ENCODE measurements around the gene ZNF491.
"Not testable (repeated sequence)": the region's sequence is repeated elsewhere in the genome, so short reads cannot be mapped to it uniquely, and the experiment has no call there.

Gene ZNF491

DNA sequence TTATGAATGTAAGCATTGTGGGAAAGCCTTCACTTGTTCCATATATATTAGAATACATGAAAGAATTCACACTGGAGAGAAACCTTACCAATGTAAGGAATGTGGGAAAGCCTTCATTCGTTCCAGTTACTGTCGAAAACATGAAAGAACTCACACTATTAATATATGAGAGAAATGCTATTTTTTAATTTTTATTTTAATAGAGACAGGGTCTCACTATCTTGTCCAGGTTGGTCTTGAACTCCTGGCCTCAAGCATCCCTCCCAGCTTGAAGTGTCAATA, 8.7 kb downstream of the ZNF491 start:
- DNase-seq, result no peak

DNA sequence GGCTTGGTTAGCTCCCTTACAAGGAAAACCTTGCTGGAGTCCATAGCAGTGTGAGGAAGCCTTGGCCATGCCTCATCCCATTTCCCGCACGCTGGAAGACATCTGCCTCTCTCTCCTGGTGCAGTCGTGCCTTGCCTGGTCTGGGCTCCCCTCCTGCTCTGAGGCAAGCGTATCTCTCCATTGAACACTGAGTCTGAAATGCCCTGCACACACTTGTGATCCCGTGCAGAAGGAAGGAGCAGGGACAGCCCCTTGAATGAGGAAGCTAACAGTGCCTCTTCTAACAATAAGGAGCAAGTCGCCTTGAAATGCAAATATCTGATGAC, 15.3 kb downstream of the ZNF491 start:
- DNase-seq, result no peak

DNA sequence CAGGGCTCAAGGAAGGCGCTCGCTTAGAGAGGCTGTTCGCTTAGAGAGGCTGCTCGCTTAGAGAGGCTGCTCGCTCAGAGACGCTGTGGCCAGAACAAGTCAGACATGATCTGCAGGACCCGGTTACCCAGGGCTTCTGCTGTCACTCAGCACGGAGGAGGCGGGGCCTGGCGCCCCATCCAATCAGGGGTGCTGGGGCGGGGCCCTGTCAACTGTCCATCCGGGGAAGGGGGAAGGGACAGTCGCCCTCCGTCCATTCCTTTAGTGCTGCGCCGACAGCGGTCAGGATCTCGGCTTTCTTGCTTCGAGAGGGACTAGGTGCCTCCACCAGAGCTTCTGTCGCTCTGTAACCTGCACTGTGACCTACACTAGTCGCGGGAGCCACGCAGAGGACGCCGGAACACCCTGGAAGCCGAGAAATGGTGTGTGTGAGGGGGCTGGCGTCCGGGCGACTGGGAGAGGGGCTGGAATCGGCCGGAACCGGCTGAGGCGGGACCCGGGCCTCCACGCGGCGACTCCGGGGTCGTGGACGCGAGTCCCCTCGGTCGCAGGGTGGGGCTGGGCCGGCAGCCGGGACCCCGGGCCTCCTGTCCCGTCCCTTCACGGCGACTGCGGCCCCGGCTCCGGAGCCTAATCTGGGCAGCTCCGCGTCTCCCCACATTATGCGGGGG, 15.8 kb downstream of the ZNF491 start, which contains the start of gene ZNF440:
Gene ZNF440, plus strand, starts transcription at position 245 of the 671 bp plus-strand sequence. Its CDS starts 175 bp downstream, at position 420.
- DNase-seq, result peak; percentile 75 to 81

DNA sequence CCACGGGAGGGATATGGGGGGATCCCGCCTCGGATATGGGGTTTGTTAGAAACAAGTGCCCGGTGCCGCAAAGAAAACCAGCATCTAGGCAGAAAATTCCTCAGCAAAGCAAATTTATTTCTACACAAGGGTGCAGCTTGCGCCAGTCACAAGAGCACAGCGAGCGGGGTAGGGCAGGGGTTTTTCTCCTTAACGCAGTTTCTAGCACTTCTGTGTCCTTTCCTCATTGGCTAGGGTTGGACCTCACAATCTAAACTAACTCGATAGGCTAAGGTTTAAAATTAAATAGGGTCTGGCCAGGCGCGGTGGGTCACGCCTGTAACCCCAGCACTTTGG, 16.3 kb downstream of the ZNF491 start:
- no peak for DNase-seq

DNA sequence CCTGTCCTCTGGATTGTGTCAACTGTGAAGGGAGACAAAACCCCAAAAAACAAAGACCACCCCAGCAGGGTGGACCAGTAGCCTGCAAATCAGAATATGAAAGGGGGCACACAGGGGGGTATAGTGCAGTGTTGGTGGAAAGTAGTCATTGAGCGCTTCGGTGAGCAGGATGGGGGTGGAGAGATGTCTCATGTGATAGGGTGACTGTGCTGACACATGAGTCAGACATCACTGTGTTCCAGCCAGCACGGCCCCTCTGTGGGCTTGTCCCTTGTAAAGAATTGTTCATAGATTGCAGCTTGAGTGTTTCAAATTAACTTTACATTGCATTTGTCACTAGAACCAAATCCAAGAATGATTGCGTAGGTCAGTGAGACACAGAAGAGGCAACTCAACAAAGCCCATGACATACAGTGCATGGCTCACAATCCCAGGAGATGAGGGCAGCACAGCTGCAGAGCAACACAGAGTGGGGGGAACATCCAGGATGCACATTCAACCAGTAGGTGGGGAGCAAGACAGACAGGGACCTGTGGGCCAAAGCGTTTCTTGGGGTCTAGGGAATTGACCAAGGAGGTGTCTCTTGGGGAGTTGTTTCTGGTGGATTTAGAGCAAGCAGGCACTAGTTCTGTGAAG, 23.3 kb downstream of the ZNF491 start:
- no peak for DNase-seq

DNA sequence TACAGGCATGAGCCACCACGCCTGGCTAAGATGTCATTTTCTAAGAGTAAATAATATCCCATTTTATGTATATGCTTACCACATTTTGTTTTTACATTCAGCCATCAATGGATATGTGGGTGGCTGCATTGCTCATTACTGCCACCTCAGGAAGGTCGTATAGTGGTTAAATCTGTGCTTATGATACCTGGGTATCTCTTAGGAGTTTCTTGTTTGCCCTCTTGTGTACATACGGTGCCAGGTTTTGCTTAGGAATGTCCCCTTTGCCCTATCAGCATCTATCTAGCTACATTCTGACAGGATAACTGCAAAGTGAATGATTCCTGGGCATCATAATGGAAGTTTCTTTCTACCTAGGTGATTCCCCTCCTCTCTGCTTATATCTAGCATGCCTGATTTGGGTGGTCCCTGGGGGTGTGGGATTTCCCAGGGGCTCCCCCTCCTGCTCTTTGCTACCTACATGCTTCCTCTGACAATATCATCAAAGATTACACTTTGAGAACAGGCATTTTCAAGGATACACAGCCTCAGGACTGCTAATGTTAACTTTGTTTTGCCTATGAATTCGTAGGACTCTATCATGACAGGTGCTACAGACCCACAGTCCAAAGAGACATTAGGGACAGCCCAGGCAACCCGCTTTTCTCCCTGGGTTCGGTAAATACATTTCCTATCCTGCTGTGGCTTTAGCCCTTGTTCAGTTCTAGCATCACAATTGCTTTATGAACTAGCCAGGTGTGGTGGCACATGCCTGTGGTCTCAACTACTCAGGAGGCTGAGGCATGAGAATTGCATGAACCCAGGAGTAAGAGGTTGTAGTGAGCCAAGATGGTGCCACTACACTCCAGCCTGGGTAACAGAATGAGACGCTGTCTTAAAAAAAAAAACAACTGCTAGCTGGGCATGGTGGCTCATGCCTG, 30.9 kb downstream of the ZNF491 start:
- DNase-seq, result not testable (repeated sequence)

DNA sequence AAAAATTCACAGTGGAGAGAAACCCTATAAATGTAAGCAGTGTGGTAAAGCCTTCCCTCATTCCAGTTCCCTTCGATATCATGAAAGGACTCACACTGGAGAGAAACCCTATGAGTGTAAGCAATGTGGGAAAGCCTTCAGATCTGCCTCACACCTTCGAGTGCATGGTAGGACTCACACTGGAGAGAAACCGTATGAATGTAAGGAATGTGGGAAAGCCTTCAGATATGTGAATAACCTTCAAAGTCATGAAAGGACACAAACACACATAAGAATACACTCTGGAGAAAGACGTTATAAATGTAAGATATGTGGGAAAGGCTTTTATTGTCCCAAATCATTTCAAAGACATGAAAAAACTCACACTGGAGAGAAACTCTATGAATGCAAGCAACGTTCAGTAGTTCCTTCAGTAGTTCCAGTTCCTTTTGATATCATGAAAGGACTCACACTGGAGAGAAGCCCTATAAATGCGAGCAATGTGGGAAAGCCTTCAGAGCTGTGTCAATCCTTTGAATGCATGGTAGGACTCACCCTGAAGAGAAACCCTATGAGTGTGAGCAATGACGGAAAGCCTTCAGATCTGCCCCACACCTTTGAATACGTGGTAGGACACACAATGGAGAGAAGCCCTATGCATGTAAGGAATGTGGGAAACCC, 34.1 kb downstream of the ZNF491 start:
- no peak for DNase-seq

DNA sequence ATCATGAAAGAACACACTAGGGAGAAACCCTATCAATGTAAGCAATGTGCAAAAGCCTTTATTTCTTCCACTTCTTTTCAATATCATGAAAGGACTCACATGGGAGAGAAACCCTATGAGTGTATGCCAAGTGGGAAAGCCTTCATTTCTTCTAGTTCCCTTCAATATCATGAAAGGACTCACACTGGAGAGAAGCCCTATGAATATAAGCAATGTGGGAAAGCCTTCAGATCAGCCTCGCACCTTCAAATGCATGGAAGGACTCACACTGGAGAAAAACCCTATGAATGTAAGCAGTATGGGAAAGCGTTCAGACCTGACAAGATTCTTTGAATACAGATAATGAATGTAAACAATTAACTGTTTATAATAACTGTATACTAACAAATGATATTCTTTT, 35.2 kb downstream of the ZNF491 start:
- no peak for DNase-seq

DNA sequence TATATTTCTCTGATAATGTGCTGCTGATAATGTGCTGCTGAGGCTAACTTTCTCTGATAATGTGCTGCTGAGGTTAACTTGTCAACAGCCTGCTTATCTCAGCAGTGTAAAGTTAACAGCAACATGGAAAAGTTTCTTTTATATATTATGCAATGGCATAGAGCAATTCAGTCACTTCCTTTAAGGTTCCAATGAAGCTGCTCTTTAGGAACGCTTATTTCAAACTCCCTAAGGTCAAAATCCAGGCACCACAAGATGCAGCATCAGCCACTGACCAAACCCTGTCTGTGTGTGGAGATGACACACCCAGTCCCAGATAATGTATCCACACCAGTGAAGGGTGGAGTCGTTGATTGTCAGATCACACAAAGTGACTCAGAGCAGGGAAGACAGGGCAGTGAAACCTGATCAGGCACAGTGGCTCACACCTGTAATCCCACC, 37.3 kb downstream of the ZNF491 start:
- not testable (repeated sequence) for DNase-seq

DNA sequence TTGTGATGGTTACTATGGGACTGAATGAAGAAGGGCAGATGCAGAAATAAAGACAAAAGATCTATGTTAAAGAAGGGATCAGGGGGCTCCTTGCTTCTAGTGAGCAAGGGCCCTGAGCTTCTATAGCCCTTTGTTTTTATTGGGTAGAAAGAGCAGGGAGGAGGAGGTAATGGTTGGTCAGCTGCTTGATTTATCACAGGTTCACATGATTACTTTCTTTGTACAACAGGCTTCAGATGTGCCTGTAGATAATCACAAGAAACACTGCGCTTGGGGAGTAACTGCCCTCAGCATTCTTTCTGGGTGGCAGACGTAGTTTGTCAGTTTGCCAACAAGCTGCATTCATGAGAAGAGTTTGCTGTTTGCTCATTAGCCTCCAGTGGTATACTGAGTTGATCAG, 45.4 kb downstream of the ZNF491 start:
- no peak for DNase-seq

DNA sequence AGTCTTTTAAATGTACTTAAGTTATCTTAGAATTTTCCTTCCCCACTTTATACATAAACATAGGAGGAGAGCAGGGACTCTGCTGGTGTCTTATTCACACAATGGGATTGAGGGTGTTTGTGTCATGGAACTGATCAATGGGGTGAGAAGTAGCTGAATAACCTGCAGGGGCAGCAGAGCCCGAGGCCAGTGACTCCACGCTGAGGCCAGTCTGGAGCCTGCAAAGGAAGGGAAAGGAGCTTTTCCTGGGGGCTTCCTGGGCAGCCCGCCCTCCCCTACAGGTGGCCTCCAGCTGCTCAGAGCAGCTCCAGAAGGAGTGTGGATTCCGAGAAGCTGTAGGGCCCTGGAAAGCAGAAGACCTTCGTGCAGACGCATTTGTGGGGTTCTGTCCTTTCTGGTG, 49.3 kb downstream of the ZNF491 start:
- DNase-seq, result not testable (repeated sequence)

DNA sequence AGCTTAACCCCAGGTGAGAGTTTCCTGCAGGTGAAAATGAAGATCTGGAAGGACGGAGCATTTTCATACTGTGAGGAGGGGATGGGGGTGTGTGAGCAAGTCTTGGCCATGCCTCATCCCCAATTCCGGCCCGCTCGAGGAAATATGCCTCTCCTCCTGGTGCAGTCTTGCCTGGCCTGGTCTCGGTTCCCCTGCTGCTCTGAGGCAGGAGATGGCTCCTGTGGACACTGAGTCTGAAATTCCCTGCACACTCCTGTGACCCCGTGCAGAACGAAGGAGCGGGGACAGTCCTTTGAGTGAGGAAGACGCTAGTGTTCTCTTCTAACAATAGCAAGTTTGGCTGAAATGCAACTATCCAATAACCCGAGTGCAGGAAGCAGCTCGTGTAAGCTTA, 49.9 kb downstream of the ZNF491 start:
- DNase-seq, result no peak

DNA sequence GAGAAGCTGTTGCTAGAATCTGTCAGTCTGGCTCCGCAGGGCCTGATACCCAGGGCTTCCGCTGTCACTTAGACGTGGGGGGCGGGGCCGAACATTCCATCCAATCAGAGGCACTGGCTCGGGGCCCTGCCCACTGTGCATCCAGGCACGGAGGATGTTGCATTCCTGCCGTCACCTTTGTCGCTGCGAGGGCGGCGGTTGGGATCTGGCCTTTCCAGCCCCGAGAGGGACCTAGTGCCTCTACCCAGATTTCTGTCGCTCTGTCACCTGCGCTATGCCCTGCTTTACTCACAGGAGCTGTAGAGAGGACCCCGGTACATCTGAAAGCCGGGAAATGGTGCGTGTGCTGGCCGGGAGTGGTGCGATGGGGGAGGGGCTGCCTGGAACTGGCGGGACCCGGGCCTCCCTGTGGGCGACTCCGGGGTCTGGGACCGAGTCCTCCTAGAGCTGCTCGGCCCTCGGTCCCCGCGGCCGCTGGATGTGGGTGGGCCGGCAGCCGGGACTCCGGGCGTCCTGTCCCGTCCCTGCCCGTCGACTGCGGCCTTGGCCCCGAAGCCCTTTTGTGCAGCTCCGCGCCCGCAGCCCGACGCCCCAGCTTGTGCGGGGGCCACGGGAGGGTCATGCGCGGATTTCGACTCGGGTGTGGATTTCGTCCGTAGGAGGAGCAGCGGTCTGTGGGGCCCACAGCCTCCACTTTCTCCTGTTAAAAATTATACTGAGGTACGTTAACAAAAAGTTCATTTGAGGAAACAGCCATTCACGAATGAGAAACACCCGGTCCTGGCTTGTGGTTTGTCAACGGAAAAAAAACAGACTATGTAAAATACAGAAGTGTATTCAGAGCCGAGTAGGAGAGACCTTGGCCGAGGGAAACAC, 50.5 kb downstream of the ZNF491 start, which contains the start of gene ZNF439:
Gene ZNF439, plus strand, starts transcription at position 133 of the 876 bp plus-strand sequence. Its CDS starts 142 bp downstream, at position 275.
- DNase-seq, result peak; percentile 58 to 85

DNA sequence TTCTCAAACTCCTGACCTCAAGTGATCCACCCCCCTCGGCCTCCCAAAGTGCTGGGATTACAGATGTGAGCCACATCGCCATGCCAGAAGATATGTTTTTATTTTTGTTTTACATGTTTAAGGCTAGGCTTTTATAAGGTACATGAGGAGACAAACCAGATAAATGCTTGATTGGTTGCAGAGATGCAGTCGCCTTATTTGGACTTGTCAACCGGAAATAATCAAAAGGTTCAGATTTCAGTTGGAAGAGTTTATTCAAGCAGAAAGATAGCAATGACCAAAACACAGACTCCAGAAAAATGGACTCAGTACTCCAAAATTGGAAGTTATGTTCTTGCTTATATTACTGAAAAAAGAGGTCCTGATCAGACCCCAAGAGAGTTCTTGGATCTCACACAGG, 52.0 kb downstream of the ZNF491 start:
- not testable (repeated sequence) for DNase-seq

DNA sequence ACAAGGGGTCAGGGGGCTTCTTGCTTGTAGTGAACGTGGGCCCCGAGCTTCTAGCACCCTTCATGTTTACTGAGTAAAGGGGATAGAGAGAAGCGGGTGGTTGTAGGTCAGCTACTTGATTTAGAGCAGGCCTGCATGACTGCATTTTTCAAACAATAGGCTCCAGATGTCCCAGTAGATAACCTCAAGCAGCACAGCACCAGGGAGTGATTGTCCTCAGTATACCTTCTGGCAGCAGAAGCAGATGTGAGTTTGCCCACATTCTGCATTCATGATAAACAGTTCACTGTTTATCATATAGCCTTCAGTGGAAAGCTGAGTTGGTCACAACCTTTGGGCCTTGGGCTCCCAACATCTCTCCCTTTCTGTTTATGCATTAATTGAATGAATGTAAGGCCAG, 55.0 kb downstream of the ZNF491 start:
- no peak for DNase-seq

DNA sequence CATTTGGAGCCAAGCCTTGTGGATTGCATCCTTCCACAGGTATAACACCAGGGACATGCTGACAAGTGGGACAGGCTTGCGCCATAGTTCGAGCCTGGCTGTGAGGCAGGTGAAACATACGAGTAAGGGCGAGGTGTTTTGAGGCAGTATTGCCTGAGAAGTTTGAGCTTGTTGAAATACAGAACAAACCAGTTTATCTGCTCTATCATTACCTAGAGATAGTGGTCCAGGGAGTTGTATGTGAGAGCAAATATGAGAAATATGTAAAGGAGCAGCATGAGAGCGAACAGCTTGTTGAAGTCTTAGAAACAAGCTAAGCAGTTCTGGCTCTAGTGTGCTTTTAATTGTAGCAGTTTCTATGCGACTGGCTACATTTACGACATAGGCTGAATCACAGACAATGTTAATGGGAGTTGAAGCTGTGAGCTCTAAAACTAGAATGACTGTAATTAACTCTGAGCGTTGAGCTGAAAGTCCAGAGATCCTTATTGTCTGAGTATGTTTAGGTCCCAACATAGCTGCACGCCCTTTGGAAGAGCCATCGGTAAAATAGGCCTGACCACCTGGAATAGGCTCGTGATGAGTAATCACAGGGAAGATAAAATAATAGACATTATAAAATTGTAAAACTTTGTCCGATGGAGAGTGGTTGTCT, 58.4 kb downstream of the ZNF491 start:
- no peak for DNase-seq
